ENCODE measurements around the gene CFAP97D2. TPM values are rescaled to one million over a fixed set of nuclear protein-coding genes. Genes with fewer than 3 reads are reported as not detected.

Gene CFAP97D2
- total RNA-seq, 2 experiments from 2014 or later: not detected

- H3K4me3 Mint-ChIP-seq: no peak overlapping the region
- CTCF ChIA-PET: interaction anchor here (1.4 to 1.6 kb wide), 2 partner anchors 8 to 74 kb away, joined by 3 to 6 read pairs; no protein-coding TSS in a partner anchor
These were observed 86.0 kb downstream of the CFAP97D2 start for GRCh38 chr13:114264886-114265611.

GRCh38 chr13:114266241-114266640 is 87.2 kb downstream of the CFAP97D2 start:
- ATAC-seq (no peak), DNase-seq (no peak)
- POLR2A ChIA-PET: no interaction called here
- H3K27me3 Mint-ChIP-seq (ENCODE audit: low read depth): no peaks in the 10 kb centered on the region
- H3K4me1 Mint-ChIP-seq (ENCODE audit: low read depth): peaks cover 63% of the 10 kb centered on the region
- peaks cover 75% of the 10 kb centered on the region for H3K36me3 Mint-ChIP-seq (ENCODE audit: low read depth)
- no peak overlapping the region for H3K27ac Mint-ChIP-seq
- CTCF ChIA-PET: interaction anchor here (0.6 to 1.4 kb wide), 2 partner anchors 9 to 75 kb away, joined by 3 to 6 read pairs; no protein-coding TSS in a partner anchor
- peaks cover 4% of the 10 kb centered on the region for H3K9me3 Mint-ChIP-seq (ENCODE audit: insufficient read depth)
- H3K4me3 Mint-ChIP-seq: no peak overlapping the region

More at GRCh38 chr13:114264886-114265611, 86.0 kb downstream of the CFAP97D2 start:
- H3K36me3 Mint-ChIP-seq (ENCODE audit: low read depth): peaks cover 80% of the 10 kb centered on the region
- no peak for ATAC-seq
- POLR2A ChIA-PET: interaction anchor here (0.9 kb wide), 1 partner anchor 12 kb away, joined by 3 read pairs; no protein-coding TSS in a partner anchor
- no peak for DNase-seq
- H3K4me1 Mint-ChIP-seq (ENCODE audit: low read depth): peaks cover 73% of the 10 kb centered on the region
- H3K9me3 Mint-ChIP-seq (ENCODE audit: insufficient read depth): peaks cover 4% of the 10 kb centered on the region
- no peak overlapping the region for H3K27ac Mint-ChIP-seq
- no peaks in the 10 kb centered on the region for H3K27me3 Mint-ChIP-seq (ENCODE audit: low read depth)

- Mint-ChIP-seq H3K36me3 (ENCODE audit: low read depth) (peaks cover 72% of the 10 kb centered on the region), H3K4me3 (peak overlapping the region; percentile 10), H3K9me3 (ENCODE audit: insufficient read depth) (peaks cover 4% of the 10 kb centered on the region), H3K4me1 (ENCODE audit: low read depth) (peaks cover 40% of the 10 kb centered on the region), H3K27me3 (ENCODE audit: low read depth) (no peaks in the 10 kb centered on the region), H3K27ac (peak overlapping the region; percentile 84)
- CTCF ChIA-PET: interaction anchor here (0.6 to 1.2 kb wide), 4 partner anchors 9 to 57 kb away, joined by 3 read pairs; no protein-coding TSS in a partner anchor
- ATAC-seq (peak; percentile 51), DNase-seq (peak; percentile 46)
- POLR2A ChIA-PET: interaction anchor here (2.1 kb wide), 1 partner anchor 11 kb away, joined by 6 read pairs; no protein-coding TSS in a partner anchor
These were observed 89.6 kb downstream of the CFAP97D2 start for GRCh38 chr13:114268344-114269280.

- H3K4me3 Mint-ChIP-seq: no peak overlapping the region
- peaks cover 4% of the 10 kb centered on the region for H3K9me3 Mint-ChIP-seq (ENCODE audit: insufficient read depth)
- peak overlapping the region; percentile 84 for H3K27ac Mint-ChIP-seq
- ATAC-seq (no peak), DNase-seq (no peak)
- ChIA-PET CTCF (interaction anchor here (0.8 to 1.2 kb wide), 3 partner anchors 10 to 56 kb away, joined by 3 read pairs; no protein-coding TSS in a partner anchor), POLR2A (interaction anchor here (2.1 kb wide), 1 partner anchor 10 kb away, joined by 6 read pairs; no protein-coding TSS in a partner anchor)
- H3K27me3 Mint-ChIP-seq (ENCODE audit: low read depth): no peaks in the 10 kb centered on the region
- H3K4me1 Mint-ChIP-seq (ENCODE audit: low read depth): peaks cover 36% of the 10 kb centered on the region
- H3K36me3 Mint-ChIP-seq (ENCODE audit: low read depth): peaks cover 71% of the 10 kb centered on the region
These were observed 90.3 kb downstream of the CFAP97D2 start for GRCh38 chr13:114269281-114269770.

Small RNA genes lying within 50 kb of the gene (microRNA-seq; reads per million reads assigned to microRNA genes)
- 1.7 reads per million for gene MIR548AR

Other genes starting within 250 kb of the CFAP97D2 start
- gene C13orf46, start 205.2 kb upstream of the CFAP97D2 start, total RNA-seq: 1 to 10 TPM; 2.2 to 3.1 TPM
- 10 to 100 TPM; 36.9 to 39.3 TPM for gene RASA3, start 46.6 kb upstream of the CFAP97D2 start, total RNA-seq
- 10 to 100 TPM; 71.4 to 74.7 TPM for gene CDC16, start 55.6 kb downstream of the CFAP97D2 start, total RNA-seq
- 10 to 100 TPM; 53.3 to 58.8 TPM for gene UPF3A, start 102.3 kb downstream of the CFAP97D2 start, total RNA-seq
- 10 to 100 TPM; 31.6 to 33.3 TPM for gene CHAMP1, start 135.2 kb downstream of the CFAP97D2 start, total RNA-seq